ENCODE measurements around the gene FMO2. TPM values are rescaled to one million over a fixed set of nuclear protein-coding genes. Genes with fewer than 3 reads are reported as not detected.

FMO2 gene
- total and polyA plus RNA-seq, 10 of the 15 experiments (the other 5 are each of a cell fraction or from before 2014, with no cell fraction given), result not detected

DNA sequence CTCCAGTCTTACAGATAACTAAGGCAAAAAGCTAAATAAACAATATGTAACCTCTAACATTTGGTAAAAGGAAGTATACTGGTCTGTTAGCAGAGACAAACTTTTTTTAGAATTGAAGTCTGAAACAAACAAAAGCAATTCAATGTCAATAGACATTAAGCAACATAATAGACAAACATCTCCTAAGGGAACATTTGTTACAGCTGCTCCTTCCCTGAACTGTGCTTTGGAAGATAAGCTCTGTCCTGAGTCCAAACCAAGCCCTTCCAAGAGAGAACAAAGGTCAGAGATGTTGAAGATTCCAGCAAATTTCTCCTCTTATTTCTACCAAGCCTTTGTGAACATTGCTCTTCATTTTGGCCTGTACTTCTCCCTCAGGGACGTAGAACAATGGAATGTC is 25.3 kb downstream of the FMO2 start:
- intact Hi-C loops (cut with micrococcal nuclease; ENCODE audit: unreplicated experiment), result no loop called here
- ATAC-seq (no peak), FAIRE-seq (no peak), DNase-seq (ENCODE audit: low read depth, low spot score) (no peak)
- ChIA-PET SMC1A (ENCODE audit: uncharacterized antibody, unreplicated experiment) (interaction anchor here (1.4 kb wide), 1 partner anchor 11 kb away, joined by 5 read pairs; no protein-coding TSS in a partner anchor), RAD21 (ENCODE audit: unreplicated experiment) (no interaction called here), POLR2A (no interaction called here), CTCF (interaction anchor here (0.6 to 1.8 kb wide), 4 partner anchors 18 to 353 kb away, joined by 3 to 5 read pairs (median 4); partner anchors contain the start of gene FMO4)
- Histone ChIP-seq H3K4me1 (ENCODE audit: control insufficient read depth, insufficient read depth, low read length) (no peaks in the 10 kb centered on the region), H3K9me3 (replicated peaks; ENCODE audit: control insufficient read depth, insufficient read depth, low read length) (no peaks in the 10 kb centered on the region), H3K79me2 (ENCODE audit: control insufficient read depth, insufficient read depth, low read length) (no peaks in the 10 kb centered on the region), H3K36me3 (ENCODE audit: control insufficient read depth in 2 of 2, insufficient read depth in 2 of 2, low read length in 1 of 2) (no peaks in the 10 kb centered on the region), H3K4me2 (ENCODE audit: control insufficient read depth, insufficient read depth) (no peak overlapping the region), H3K27ac (ENCODE audit: control insufficient read depth, insufficient read depth) (no peak overlapping the region), H2AFZ (ENCODE audit: control insufficient read depth, low read depth, low read length) (no peak overlapping the region), H3K4me3 (no peak overlapping the region), H3K9ac (ENCODE audit: control insufficient read depth, insufficient read depth, low read length) (no peak overlapping the region), H4K20me1 (ENCODE audit: control insufficient read depth, insufficient read depth) (no peaks in the 10 kb centered on the region), H3K27me3 (replicated peaks in 1 of 2; ENCODE audit: control insufficient read depth in 2 of 2, insufficient read depth in 2 of 2, low read length in 1 of 2) (no peaks in the 10 kb centered on the region; a peak in 1 of 4 replicates)
- 0% methylated on average over 1 of the region's 1 CpG for WGBS (ENCODE audit: insufficient coverage, insufficient replicate concordance, low lambda C conversion rate, missing lambda C conversion rate)
- in situ Hi-C loops (cut with MboI), result no loop called here
- no TSS peak for BruUV-seq (replicated peaks)
- TF ChIP-seq, protein P1, sequence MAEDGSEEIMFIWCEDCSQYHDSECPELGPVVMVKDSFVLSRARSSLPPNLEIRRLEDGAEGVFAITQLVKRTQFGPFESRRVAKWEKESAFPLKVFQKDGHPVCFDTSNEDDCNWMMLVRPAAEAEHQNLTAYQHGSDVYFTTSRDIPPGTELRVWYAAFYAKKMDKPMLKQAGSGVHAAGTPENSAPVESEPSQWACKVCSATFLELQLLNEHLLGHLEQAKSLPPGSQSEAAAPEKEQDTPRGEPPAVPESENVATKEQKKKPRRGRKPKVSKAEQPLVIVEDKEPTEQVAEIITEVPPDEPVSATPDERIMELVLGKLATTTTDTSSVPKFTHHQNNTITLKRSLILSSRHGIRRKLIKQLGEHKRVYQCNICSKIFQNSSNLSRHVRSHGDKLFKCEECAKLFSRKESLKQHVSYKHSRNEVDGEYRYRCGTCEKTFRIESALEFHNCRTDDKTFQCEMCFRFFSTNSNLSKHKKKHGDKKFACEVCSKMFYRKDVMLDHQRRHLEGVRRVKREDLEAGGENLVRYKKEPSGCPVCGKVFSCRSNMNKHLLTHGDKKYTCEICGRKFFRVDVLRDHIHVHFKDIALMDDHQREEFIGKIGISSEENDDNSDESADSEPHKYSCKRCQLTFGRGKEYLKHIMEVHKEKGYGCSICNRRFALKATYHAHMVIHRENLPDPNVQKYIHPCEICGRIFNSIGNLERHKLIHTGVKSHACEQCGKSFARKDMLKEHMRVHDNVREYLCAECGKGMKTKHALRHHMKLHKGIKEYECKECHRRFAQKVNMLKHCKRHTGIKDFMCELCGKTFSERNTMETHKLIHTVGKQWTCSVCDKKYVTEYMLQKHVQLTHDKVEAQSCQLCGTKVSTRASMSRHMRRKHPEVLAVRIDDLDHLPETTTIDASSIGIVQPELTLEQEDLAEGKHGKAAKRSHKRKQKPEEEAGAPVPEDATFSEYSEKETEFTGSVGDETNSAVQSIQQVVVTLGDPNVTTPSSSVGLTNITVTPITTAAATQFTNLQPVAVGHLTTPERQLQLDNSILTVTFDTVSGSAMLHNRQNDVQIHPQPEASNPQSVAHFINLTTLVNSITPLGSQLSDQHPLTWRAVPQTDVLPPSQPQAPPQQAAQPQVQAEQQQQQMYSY (CRISPR knock-in tag; IDR thresholded peaks at IDR 0.05), result no peak
- TF ChIP-seq CREM (IDR thresholded peaks at IDR 0.05; ENCODE audit: low read depth), result no peak
- TF ChIP-seq SUPT20H (IDR thresholded peaks at IDR 0.05; ENCODE audit: borderline replicate concordance, control insufficient read depth, low read depth, low read length), result no peak
- no peak for TF ChIP-seq ZNF207 (IDR thresholded peaks at IDR 0.05; ENCODE audit: borderline replicate concordance)
- no peak for TF ChIP-seq GABPA (IDR thresholded peaks at IDR 0.05; ENCODE audit: low read depth)
- TF ChIP-seq ESRRA (IDR thresholded peaks at IDR 0.05; ENCODE audit: low read length), result no peak
- TF ChIP-seq FOXM1 (IDR thresholded peaks at IDR 0.05; ENCODE audit: low read depth, low read length), result no peak
- TF ChIP-seq STAT1 (conservative IDR thresholded peaks at IDR 0.05), result no peak
- no peak for TF ChIP-seq GATAD2B (conservative IDR thresholded peaks at IDR 0.05; ENCODE audit: low read depth)
- TF ChIP-seq MXI1 (IDR thresholded peaks at IDR 0.05; ENCODE audit: low read depth, low read length), result no peak
- TF ChIP-seq TCF3 (IDR thresholded peaks at IDR 0.05; ENCODE audit: borderline replicate concordance, insufficient read depth, low read depth, low read length), result no peak
- no peak for TF ChIP-seq TARDBP (IDR thresholded peaks at IDR 0.05; ENCODE audit: borderline replicate concordance)
- TF ChIP-seq ATF2 (IDR thresholded peaks at IDR 0.05; ENCODE audit: low read length), result no peak
- no peak for TF ChIP-seq E4F1 (IDR thresholded peaks at IDR 0.05; ENCODE audit: borderline replicate concordance, partially characterized antibody)
- no peak for TF ChIP-seq MEF2B (IDR thresholded peaks at IDR 0.05; ENCODE audit: partially characterized antibody, poor library complexity, severe bottlenecking)
- TF ChIP-seq NKRF (conservative IDR thresholded peaks at IDR 0.05), result no peak

Data from GM12878 (cell line).